Measurements from ENCODE around the gene TEX19.

DNA sequence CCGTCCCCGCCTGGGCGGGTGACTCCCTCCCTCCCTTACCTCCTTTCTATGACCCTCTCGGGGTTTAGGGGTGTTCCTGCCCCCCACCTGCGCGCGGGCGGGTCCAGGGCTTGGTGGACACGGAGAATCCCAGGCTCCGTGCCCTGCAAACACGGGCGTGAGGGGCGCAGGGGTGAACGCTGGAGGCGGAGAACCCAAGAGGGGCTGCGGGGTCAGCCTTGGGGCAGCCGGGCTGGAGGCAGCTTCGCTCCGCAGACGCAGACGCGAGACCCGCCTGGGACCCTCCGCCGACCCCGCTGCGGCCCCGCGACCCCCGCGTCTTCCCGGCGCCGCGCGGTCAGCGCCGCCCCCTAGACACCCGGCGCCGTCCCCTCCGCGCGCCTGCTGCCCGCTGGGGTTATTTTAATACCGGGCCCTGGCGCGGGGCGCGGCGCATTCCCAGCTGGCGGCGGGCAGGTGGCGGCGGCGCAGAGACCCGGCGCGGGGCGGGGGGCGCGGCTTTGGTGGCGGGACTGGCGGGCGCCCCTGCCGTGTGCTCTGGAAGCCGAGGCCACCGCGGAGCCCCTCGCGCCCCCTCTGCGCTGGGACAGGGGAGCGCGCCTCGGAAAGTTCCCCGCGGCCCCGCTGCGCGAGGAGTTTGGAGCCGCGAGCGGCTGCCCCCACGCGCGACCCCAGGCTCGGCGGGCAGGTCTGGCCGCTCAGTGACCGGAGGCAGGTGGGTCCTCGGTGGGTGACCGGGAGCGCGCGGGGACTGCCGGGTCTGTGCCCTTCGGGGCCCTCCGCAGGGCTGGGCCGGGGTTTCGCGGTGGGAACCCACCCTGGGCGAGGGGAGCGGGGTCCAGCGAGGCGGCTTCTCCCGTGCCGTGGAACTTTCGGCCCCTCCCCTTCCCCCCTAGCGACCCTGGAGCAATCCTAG lies 12.5 kb downstream of the TEX19 start, which contains the start of gene UTS2R:
- TF ChIP-seq, protein P1, sequence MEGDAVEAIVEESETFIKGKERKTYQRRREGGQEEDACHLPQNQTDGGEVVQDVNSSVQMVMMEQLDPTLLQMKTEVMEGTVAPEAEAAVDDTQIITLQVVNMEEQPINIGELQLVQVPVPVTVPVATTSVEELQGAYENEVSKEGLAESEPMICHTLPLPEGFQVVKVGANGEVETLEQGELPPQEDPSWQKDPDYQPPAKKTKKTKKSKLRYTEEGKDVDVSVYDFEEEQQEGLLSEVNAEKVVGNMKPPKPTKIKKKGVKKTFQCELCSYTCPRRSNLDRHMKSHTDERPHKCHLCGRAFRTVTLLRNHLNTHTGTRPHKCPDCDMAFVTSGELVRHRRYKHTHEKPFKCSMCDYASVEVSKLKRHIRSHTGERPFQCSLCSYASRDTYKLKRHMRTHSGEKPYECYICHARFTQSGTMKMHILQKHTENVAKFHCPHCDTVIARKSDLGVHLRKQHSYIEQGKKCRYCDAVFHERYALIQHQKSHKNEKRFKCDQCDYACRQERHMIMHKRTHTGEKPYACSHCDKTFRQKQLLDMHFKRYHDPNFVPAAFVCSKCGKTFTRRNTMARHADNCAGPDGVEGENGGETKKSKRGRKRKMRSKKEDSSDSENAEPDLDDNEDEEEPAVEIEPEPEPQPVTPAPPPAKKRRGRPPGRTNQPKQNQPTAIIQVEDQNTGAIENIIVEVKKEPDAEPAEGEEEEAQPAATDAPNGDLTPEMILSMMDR (IDR thresholded peaks at IDR 0.05), result no peak
- TF ChIP-seq SIN3A (IDR thresholded peaks at IDR 0.05; ENCODE audit: borderline replicate concordance, insufficient read depth, low read depth, low read length) (no peak), POLR2AphosphoS5 (IDR thresholded peaks at IDR 0.05; ENCODE audit: low read depth, low read length) (no peak)
- TF ChIP-seq, protein P2, sequence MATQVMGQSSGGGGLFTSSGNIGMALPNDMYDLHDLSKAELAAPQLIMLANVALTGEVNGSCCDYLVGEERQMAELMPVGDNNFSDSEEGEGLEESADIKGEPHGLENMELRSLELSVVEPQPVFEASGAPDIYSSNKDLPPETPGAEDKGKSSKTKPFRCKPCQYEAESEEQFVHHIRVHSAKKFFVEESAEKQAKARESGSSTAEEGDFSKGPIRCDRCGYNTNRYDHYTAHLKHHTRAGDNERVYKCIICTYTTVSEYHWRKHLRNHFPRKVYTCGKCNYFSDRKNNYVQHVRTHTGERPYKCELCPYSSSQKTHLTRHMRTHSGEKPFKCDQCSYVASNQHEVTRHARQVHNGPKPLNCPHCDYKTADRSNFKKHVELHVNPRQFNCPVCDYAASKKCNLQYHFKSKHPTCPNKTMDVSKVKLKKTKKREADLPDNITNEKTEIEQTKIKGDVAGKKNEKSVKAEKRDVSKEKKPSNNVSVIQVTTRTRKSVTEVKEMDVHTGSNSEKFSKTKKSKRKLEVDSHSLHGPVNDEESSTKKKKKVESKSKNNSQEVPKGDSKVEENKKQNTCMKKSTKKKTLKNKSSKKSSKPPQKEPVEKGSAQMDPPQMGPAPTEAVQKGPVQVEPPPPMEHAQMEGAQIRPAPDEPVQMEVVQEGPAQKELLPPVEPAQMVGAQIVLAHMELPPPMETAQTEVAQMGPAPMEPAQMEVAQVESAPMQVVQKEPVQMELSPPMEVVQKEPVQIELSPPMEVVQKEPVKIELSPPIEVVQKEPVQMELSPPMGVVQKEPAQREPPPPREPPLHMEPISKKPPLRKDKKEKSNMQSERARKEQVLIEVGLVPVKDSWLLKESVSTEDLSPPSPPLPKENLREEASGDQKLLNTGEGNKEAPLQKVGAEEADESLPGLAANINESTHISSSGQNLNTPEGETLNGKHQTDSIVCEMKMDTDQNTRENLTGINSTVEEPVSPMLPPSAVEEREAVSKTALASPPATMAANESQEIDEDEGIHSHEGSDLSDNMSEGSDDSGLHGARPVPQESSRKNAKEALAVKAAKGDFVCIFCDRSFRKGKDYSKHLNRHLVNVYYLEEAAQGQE (IDR thresholded peaks at IDR 0.05; ENCODE audit: insufficient read depth in 1 of 2, low read depth in 2 of 2, low read length in 1 of 2), result no peak
